ENCODE data around the gene PFKFB3.
A peak's percentile ranks its signal among the peaks of the same experiment; 100 is the strongest.

PFKFB3 gene

GRCh38 chr10:6219494-6219836, 16.7 kb downstream of the PFKFB3 start:
- Mint-ChIP-seq H3K4me3 (no peak overlapping the region), H3K27me3 (ENCODE audit: low read depth, poor library complexity) (peaks cover 6% of the 10 kb centered on the region), H3K9me3 (no peaks in the 10 kb centered on the region), H3K36me3 (ENCODE audit: low read depth) (peaks cover 80% of the 10 kb centered on the region), H3K4me1 (no peaks in the 10 kb centered on the region), H3K27ac (no peak overlapping the region)
- TF ChIP-seq CTCF (IDR thresholded peaks at IDR 0.05), result no peak
- DNase-seq, result no peak

DNA sequence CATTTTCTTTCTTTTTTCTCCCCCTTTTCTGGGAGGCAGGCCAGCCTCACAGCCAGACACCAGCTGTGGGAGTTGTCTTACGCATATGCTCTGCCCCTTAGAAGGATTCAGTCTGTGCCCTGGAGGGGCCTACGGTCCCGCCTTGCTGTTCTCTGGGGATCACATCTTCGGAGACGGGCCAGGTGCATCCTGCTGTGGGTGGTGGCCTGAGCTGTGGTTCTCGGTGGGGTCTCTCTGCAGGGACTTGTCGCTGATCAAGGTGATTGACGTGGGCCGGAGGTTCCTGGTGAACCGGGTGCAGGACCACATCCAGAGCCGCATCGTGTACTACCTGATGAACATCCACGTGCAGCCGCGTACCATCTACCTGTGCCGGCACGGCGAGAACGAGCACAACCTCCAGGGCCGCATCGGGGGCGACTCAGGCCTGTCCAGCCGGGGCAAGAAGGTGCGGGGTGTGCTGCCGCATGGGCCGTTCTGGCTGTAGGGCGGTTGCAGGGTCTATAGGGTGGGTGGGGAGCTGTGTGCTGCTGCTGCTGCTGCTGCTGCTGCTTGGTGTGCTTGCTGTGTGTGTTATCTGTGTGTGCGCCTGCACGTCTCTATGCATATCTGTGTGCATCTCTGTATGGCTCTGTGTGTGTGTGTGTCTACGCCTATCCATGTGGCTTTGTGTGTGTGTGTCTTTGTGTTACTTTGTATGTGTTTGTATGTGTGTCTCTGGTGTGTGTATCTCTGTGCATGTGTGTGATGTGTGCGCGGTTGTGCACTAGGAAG, 17.9 kb downstream of the PFKFB3 start:
- TF ChIP-seq CTCF (IDR thresholded peaks at IDR 0.05), result no peak
- Mint-ChIP-seq H3K36me3 (ENCODE audit: low read depth) (peaks cover 77% of the 10 kb centered on the region), H3K4me1 (no peaks in the 10 kb centered on the region), H3K27me3 (ENCODE audit: low read depth, poor library complexity) (peaks cover 6% of the 10 kb centered on the region), H3K27ac (peak overlapping the region; percentile 45), H3K4me3 (no peak overlapping the region), H3K9me3 (no peaks in the 10 kb centered on the region)
- DNase-seq, result no peak

- Mint-ChIP-seq H3K27me3 (ENCODE audit: low read depth, poor library complexity) (peaks cover 4% of the 10 kb centered on the region), H3K4me3 (no peak overlapping the region), H3K36me3 (ENCODE audit: low read depth) (peaks cover 81% of the 10 kb centered on the region), H3K9me3 (no peaks in the 10 kb centered on the region), H3K4me1 (no peaks in the 10 kb centered on the region), H3K27ac (peak overlapping the region; percentile 45)
- no peak for DNase-seq
- no peak for TF ChIP-seq CTCF (IDR thresholded peaks at IDR 0.05)
These were observed 18.6 kb downstream of the PFKFB3 start for GRCh38 chr10:6221192-6221940.

- Mint-ChIP-seq H3K9me3 (no peaks in the 10 kb centered on the region), H3K4me3 (no peak overlapping the region), H3K27ac (peak overlapping the region; percentile 57), H3K36me3 (ENCODE audit: low read depth) (peaks cover 77% of the 10 kb centered on the region), H3K27me3 (ENCODE audit: low read depth, poor library complexity) (peaks cover 4% of the 10 kb centered on the region), H3K4me1 (no peaks in the 10 kb centered on the region)
- no peak for DNase-seq
- no peak for TF ChIP-seq CTCF (IDR thresholded peaks at IDR 0.05)
These were observed 19.4 kb downstream of the PFKFB3 start for GRCh38 chr10:6221971-6222751.

DNA sequence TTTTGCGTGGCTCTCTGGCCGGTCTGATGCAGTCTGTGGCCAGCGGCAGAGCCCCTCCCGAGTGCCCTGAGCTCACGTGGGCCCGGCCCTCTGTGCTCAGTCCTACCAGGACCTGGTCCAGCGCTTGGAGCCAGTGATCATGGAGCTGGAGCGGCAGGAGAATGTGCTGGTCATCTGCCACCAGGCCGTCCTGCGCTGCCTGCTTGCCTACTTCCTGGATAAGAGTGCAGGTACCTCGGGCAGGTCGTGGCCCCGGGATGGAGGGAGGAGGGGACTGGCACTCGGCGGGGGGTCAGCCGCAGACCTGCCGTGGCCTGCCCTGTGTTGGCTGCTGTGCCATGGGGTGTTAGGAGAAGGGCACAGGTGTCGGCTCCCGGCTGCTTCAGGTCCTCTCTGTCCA, 20.0 kb downstream of the PFKFB3 start:
- no peak for TF ChIP-seq CTCF (IDR thresholded peaks at IDR 0.05)
- Mint-ChIP-seq H3K4me1 (no peaks in the 10 kb centered on the region), H3K4me3 (no peak overlapping the region), H3K9me3 (no peaks in the 10 kb centered on the region), H3K27me3 (ENCODE audit: low read depth, poor library complexity) (peaks cover 4% of the 10 kb centered on the region), H3K27ac (peak overlapping the region; percentile 57), H3K36me3 (ENCODE audit: low read depth) (peaks cover 77% of the 10 kb centered on the region)
- no peak for DNase-seq
